Osteoblast (primary cell): ENCODE results near the gene SRPX2. TPM values are rescaled to one million over a fixed set of nuclear protein-coding genes. Genes with fewer than 3 reads are reported as not detected.
A peak's percentile ranks its signal among the peaks of the same experiment; 100 is the strongest.

Source experiments
- DNase-seq: peaks from one replicate; pipeline ENCODE4 v3.0.0; 2011; ENCODE audit warnings: low spot score, mixed read lengths; ENCODE audit not compliant: insufficient read length; ENCODE audit errors: missing footprints
- H2AFZ ChIP-seq: 2 replicates; pipeline ENCODE4 v1.6.0; 2011; ENCODE audit warnings: mild to moderate bottlenecking, low read length
- H3K27ac ChIP-seq: 2 replicates; pipeline ENCODE4 v1.5.1; 2011; ENCODE audit warnings: mild to moderate bottlenecking, low read depth, low read length, moderate library complexity
- H3K27me3 ChIP-seq: 2 replicates; pipeline ENCODE4 v1.6.0; 2012; ENCODE audit warnings: mild to moderate bottlenecking, control low read depth, inconsistent platforms, low read length, moderate library complexity; ENCODE audit not compliant: insufficient read depth
- H3K36me3 ChIP-seq: 2 replicates; pipeline ENCODE4 v1.5.1; 2011; ENCODE audit warnings: mild to moderate bottlenecking, low read length, control low read depth, moderate library complexity; ENCODE audit not compliant: insufficient read depth
- H3K4me1 ChIP-seq: 2 replicates; pipeline ENCODE4 v1.5.1; 2011; ENCODE audit warnings: mild to moderate bottlenecking, low read length, control low read depth, moderate library complexity; ENCODE audit not compliant: insufficient read depth
- H3K4me2 ChIP-seq: 2 replicates; pipeline ENCODE4 v1.6.0; 2011; ENCODE audit warnings: mild to moderate bottlenecking, low read length; ENCODE audit not compliant: insufficient read depth
- H3K4me3 ChIP-seq: fragments of 200-600 bp; sonication (generic); 3 replicates; pipeline ENCODE4 v1.5.1; 2012; ENCODE audit warnings: mild to moderate bottlenecking, low read length, inconsistent platforms; ENCODE audit not compliant: insufficient read depth
- H3K79me2 ChIP-seq: 2 replicates; pipeline ENCODE4 v1.6.0; 2012; ENCODE audit warnings: mild to moderate bottlenecking, low read length, control low read depth, inconsistent platforms; ENCODE audit not compliant: insufficient read depth
- H3K9me3 ChIP-seq: 2 replicates; pipeline ENCODE4 v1.5.1; 2011; ENCODE audit warnings: low read depth, low read length, control low read depth
- H4K20me1 ChIP-seq: 2 replicates; pipeline ENCODE4 v1.6.0; 2012; ENCODE audit warnings: mild to moderate bottlenecking, low read length, control low read depth; ENCODE audit not compliant: insufficient read depth
- total RNA-seq: library from RNA; depleted of rRNA; stranded (reverse); fragments of >200 nt; gene quantifications from 2 replicates; pipeline ENCODE4 v1.2.3, GENCODE V29; 2012
- TF ChIP-seq, protein P1 (sequence below): IDR thresholded peaks from 2 replicates; pipeline ENCODE4 v1.5.1; 2011; ENCODE audit warnings: mild to moderate bottlenecking, low read depth, low read length, moderate library complexity; ENCODE audit errors: extremely low read depth

SRPX2 gene
- total RNA-seq, 1 donor = 36.9 TPM

DNA sequence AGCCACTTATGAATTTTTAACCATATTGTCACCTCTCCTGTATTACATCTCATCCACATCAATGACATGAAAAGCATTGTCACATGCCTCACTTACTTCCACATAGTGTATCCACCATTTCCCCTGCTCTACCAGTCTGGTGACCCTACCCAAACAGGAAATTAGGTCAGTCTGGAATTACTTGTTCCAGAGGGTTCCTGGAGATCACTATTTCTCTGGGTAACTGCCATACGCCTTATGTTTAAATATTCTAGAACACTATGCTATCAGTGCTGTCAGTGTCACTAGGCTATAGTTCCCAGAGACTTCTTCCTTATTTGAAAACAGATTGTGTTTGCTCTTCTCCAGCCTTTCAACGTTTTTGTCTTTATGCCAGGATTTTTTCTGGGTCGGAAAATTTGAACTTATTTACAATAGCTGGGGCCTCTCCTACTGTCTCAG lies 15.0 kb downstream of the SRPX2 start:
- Histone ChIP-seq H3K4me1 (peaks cover 8% of the 10 kb centered on the region), H3K9me3 (no peaks in the 10 kb centered on the region), H3K79me2 (no peaks in the 10 kb centered on the region), H3K27ac (no peak overlapping the region), H3K4me3 (no peak overlapping the region), H3K4me2 (no peak overlapping the region), H2AFZ (no peak overlapping the region), H3K27me3 (no peaks in the 10 kb centered on the region), H3K36me3 (peaks cover 10% of the 10 kb centered on the region), H4K20me1 (no peaks in the 10 kb centered on the region)
- TF ChIP-seq, protein P1, sequence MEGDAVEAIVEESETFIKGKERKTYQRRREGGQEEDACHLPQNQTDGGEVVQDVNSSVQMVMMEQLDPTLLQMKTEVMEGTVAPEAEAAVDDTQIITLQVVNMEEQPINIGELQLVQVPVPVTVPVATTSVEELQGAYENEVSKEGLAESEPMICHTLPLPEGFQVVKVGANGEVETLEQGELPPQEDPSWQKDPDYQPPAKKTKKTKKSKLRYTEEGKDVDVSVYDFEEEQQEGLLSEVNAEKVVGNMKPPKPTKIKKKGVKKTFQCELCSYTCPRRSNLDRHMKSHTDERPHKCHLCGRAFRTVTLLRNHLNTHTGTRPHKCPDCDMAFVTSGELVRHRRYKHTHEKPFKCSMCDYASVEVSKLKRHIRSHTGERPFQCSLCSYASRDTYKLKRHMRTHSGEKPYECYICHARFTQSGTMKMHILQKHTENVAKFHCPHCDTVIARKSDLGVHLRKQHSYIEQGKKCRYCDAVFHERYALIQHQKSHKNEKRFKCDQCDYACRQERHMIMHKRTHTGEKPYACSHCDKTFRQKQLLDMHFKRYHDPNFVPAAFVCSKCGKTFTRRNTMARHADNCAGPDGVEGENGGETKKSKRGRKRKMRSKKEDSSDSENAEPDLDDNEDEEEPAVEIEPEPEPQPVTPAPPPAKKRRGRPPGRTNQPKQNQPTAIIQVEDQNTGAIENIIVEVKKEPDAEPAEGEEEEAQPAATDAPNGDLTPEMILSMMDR = no peak
- peak; percentile 56 for DNase-seq

DNA sequence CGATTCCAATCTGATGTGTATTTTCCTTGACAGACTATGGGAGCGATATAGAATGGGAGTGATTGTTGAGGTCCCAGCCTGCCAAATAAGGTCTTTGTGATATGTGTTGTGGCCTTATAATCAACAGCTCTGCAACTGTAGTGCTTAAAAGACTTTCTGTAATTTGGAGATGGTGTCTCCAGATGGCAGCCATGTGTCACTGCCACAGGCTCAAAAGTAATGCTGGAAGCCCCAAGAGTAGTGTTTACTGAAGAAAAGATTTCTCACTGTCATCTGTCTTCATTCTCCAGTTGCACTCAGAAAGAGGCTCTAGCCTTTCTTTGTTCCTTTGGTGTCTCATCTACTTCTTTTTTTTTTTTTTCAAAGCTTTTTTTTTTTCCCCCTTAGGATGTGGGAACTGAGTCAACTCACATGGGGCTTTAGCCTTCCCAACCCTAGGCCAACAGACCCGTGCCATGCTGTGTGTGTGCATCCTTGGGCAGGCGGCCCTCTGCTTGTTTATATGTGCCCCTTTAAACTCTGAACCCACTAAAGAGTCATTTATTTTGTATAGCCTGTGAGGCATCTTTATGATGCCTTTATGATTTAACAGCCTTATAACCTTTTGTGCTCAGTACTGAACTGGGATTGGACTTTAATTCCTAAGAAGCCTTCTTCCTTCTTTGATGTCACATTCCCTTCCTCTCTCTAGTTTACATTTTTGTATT lies 15.6 kb downstream of the SRPX2 start:
- Histone ChIP-seq H3K4me2 (no peak overlapping the region), H2AFZ (no peak overlapping the region), H3K9me3 (no peaks in the 10 kb centered on the region), H3K4me1 (peaks cover 8% of the 10 kb centered on the region), H3K79me2 (no peaks in the 10 kb centered on the region), H3K36me3 (peaks cover 13% of the 10 kb centered on the region), H3K4me3 (no peak overlapping the region), H3K27me3 (no peaks in the 10 kb centered on the region), H4K20me1 (no peaks in the 10 kb centered on the region), H3K27ac (no peak overlapping the region)
- peak; percentile 27 for DNase-seq
- TF ChIP-seq, protein P1 = no peak

DNA sequence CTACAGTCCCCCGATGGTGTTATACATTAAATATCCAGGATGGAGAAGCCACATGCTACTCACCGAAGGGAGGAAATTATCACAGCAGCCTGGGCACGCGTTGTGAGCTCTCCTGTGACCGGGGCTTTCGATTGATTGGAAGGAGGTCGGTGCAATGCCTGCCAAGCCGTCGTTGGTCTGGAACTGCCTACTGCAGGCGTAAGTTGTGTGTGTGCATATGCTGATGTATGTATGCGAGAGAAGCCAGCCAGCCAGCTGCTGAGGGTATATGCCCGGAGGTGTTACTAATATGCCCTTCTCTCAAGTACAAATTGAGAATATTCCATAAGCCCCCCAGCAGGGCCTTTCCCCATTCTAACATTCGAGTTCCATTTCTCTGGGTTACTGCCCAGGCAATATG lies 18.2 kb downstream of the SRPX2 start:
- Histone ChIP-seq H2AFZ (no peak overlapping the region), H3K79me2 (no peaks in the 10 kb centered on the region), H3K4me1 (peaks cover 8% of the 10 kb centered on the region), H3K4me2 (no peak overlapping the region), H3K27me3 (no peaks in the 10 kb centered on the region), H3K27ac (no peak overlapping the region), H3K36me3 (peaks cover 23% of the 10 kb centered on the region), H3K9me3 (no peaks in the 10 kb centered on the region), H3K4me3 (no peak overlapping the region), H4K20me1 (no peaks in the 10 kb centered on the region)
- no peak for DNase-seq
- TF ChIP-seq, protein P1 = no peak

DNA sequence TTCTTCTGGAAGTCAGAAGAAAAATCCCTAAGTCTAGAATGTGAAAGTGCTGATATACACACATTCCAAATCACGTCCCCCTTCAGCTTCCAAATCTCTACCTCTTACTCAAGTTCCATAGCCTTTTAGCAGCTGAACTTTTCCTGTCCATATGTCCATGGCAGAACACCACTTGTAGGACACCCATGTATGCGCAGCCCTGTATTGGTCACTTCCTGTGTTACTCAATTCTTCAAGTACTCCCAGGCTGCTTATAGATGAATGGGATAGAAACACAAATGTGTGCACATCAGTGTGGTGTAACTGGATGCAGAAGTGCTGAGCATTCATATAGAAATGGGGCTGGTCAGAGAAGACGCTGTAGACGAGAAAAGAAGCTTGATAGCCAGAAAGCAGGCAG lies 18.8 kb downstream of the SRPX2 start:
- TF ChIP-seq, protein P1 = no peak
- Histone ChIP-seq H3K36me3 (peaks cover 27% of the 10 kb centered on the region), H3K27ac (no peak overlapping the region), H2AFZ (no peak overlapping the region), H3K4me3 (no peak overlapping the region), H3K4me1 (peaks cover 8% of the 10 kb centered on the region), H4K20me1 (no peaks in the 10 kb centered on the region), H3K4me2 (no peak overlapping the region), H3K27me3 (no peaks in the 10 kb centered on the region), H3K9me3 (no peaks in the 10 kb centered on the region), H3K79me2 (no peaks in the 10 kb centered on the region)
- DNase-seq = no peak
